ENCODE data around the gene SLCO1B3. TPM values are rescaled to one million over a fixed set of nuclear protein-coding genes. Genes with fewer than 3 reads are reported as not detected.
A peak's percentile ranks its signal among the peaks of the same experiment; 100 is the strongest.

The SLCO1B3 gene
- total and polyA plus RNA-seq, 2 of the 8 experiments (the other 6 are each of a cell fraction or from before 2014, with no cell fraction given) = not detected

DNA sequence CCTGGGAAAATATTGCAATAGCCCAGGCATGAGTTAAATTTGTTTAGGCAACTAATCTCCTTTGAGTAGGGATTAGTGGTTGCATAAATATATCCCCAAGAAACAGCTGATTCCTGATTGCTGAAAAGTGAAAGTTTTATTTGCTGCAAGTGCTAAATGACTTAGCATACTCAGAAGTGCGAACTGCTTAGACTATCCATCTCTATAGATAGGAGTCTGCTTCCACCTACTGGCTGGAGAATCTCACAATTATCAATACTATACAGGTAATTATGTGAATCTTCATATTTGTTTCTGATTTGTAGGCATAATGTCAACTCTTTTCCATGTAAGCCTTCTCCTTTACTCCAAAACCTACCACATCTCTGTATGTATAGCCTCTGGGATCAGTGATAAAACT is 12.0 kb upstream of the SLCO1B3 start (continued):
- TF ChIP-seq, protein P1, sequence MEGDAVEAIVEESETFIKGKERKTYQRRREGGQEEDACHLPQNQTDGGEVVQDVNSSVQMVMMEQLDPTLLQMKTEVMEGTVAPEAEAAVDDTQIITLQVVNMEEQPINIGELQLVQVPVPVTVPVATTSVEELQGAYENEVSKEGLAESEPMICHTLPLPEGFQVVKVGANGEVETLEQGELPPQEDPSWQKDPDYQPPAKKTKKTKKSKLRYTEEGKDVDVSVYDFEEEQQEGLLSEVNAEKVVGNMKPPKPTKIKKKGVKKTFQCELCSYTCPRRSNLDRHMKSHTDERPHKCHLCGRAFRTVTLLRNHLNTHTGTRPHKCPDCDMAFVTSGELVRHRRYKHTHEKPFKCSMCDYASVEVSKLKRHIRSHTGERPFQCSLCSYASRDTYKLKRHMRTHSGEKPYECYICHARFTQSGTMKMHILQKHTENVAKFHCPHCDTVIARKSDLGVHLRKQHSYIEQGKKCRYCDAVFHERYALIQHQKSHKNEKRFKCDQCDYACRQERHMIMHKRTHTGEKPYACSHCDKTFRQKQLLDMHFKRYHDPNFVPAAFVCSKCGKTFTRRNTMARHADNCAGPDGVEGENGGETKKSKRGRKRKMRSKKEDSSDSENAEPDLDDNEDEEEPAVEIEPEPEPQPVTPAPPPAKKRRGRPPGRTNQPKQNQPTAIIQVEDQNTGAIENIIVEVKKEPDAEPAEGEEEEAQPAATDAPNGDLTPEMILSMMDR (IDR thresholded peaks at IDR 0.05; ENCODE audit: control extremely low read depth in 1 of 3, insufficient read depth in 1 of 3, low read depth in 1 of 3, low read length in 3 of 3) = peak in 2 of 3 experiments; percentile 37 to 54; a peak in 2 of 4 replicates

Data from H1 (cell line).